LNCaP clone FGC (cell line): ENCODE data around the gene EHD4.
A peak's percentile ranks its signal among the peaks of the same experiment; 100 is the strongest.

Experiments
- DNase-seq: peaks from one replicate; pipeline ENCODE4 v3.0.0-alpha.2; 2011; ENCODE audit warnings: low read depth
- H3K4me3 ChIP-seq: 2 replicates; pipeline ENCODE4 v1.5.1; 2011; ENCODE audit warnings: mild to moderate bottlenecking, low read depth, low read length, control low read depth
- CTCF ChIP-seq: IDR thresholded peaks from 2 replicates; pipeline ENCODE4 v1.5.1; 2012; ENCODE audit warnings: mild to moderate bottlenecking; ENCODE audit not compliant: control insufficient read depth, insufficient read depth; ENCODE audit errors: extremely low read depth

EHD4 gene

GRCh38 chr15:41957021-41957897 is 15.1 kb downstream of the EHD4 start:
- TF ChIP-seq CTCF: no peak
- H3K4me3 ChIP-seq: no peak overlapping the region
- no peak for DNase-seq

- H3K4me3 ChIP-seq: no peak overlapping the region
- DNase-seq: no peak
- TF ChIP-seq CTCF: peak; percentile 9; the same call in 1 of the 2 replicates
These were observed 16.4 kb downstream of the EHD4 start for GRCh38 chr15:41955807-41956525.

GRCh38 chr15:41955100-41955499 is 17.3 kb downstream of the EHD4 start:
- TF ChIP-seq CTCF: no peak
- no peak for DNase-seq
- no peak overlapping the region for H3K4me3 ChIP-seq

GRCh38 chr15:41954036-41954435 is 18.3 kb downstream of the EHD4 start:
- H3K4me3 ChIP-seq: no peak overlapping the region
- TF ChIP-seq CTCF: no peak
- DNase-seq: no peak

- no peak for DNase-seq
These were observed 20.3 kb downstream of the EHD4 start for GRCh38 chr15:41952013-41952563.

GRCh38 chr15:41951571-41951970 is 20.8 kb downstream of the EHD4 start:
- no peak overlapping the region for H3K4me3 ChIP-seq
- no peak for DNase-seq
- no peak for TF ChIP-seq CTCF

More at GRCh38 chr15:41952013-41952563, 20.3 kb downstream of the EHD4 start:
- H3K4me3 ChIP-seq: no peak overlapping the region
- no peak for TF ChIP-seq CTCF
